NCI-H187 (cell line): ENCODE results near the gene SOX6.

Experiments used
- DNase-seq, 2 experiments: peaks; one replicate each; lab custom pipeline; 2025; lab: John Stamatoyannopoulos, UW

SOX6 gene

DNA sequence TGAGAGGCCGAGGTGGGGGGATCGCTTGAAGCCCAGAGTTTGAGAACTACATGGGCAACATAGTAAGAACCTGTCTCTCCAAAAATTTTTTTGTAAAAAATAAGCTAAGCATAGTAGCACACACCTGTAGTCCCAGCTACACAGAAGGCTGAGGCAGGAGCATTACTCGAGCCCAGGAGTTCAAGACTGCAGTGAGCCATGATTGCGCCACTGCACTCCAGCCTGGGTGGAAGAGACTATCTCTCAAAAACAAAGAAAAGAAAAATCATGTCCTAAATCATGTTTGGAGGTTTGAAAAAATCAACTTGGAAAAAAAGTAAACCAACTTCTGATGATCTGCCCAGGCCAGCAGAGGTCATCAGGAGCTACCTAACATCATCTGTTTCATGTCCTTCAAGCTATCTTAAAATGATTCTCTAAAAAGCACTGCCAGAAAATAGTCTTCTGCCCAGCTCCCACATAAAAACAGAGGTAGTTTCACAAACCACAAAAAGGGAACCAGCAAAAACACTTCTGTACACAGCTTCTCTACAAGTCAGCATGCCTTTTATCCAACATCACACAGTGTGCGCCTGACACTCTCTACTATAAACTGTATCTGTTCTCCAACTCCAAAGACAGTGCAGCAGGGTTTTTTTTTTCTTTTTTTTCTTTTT, 165.0 kb downstream of the SOX6 start:
- no peak for DNase-seq

DNA sequence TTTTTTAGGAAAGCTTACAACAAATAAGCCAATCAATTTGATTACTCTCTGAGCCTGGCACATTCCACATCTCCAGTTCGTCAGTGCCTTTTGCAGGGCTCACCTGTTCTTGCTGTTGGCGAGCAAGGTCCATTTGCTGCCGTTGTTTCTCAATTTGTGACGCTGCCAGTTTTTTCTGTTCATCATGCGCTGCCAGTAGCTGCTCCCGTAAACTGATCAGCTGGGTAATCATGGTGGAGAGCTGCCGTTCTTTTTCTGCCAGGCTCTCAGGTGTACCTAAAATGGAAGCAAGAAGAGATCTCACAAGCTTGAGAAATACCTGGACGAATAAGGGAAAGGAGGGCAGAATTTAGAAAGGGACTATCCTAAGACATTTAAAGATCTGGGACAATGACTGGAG, 169.7 kb downstream of the SOX6 start:
- no peak for DNase-seq

DNA sequence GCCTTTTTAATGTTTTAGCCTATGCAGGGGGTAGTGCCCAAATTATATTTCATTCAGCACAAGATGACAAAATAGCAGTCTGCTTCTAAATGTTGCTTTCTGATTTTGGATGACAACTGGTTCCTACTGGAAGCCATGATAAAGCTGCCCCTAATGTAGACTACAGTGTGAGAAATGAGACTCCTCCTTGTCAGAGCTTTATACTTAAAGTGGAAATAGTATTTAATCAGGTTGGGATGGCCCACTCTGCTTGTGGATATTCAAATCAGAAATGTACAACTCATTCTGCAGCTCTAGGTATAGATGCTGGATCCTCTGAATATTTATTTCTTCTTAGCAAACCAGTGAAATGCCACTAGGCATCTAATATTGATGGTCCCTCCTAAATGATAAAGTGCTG, 171.3 kb downstream of the SOX6 start:
- DNase-seq = no peak

DNA sequence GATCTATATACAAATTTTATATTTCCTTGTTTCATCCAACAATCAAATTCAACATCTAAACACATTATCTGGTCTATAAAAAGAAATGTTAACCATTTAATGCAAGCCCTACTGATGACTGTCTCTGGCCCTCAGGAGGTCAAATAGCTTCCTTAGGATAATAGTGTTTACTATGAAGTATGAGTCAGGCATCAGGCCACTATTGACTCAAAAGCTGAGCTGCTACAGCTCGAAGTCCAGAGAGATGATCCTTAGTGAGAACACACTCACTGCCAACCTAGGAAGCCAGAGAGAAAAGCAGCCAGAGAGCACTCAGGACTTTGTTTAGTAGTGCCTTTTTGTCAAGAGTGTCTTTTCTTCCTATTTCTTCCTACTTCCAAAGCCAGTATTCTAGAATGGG, 171.8 kb downstream of the SOX6 start:
- no peak for DNase-seq

DNA sequence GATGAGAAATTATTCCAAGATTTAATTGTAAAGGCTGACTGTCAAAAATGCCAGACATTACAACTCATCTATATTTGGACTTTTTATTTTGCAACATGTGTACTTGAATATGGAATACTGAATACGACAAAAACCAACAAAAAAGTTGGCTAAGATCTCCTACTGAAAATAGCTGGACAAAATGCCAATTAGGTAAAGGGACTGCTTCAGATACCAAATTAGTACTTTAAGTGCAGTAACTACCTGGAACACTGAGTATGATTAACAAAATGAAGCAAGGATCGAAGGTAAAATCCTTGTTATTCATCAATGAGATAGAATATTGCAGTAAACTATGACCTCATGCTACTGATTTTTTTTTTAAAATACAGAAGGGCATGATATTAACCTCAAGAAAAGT, 173.8 kb downstream of the SOX6 start:
- no peak for DNase-seq

DNA sequence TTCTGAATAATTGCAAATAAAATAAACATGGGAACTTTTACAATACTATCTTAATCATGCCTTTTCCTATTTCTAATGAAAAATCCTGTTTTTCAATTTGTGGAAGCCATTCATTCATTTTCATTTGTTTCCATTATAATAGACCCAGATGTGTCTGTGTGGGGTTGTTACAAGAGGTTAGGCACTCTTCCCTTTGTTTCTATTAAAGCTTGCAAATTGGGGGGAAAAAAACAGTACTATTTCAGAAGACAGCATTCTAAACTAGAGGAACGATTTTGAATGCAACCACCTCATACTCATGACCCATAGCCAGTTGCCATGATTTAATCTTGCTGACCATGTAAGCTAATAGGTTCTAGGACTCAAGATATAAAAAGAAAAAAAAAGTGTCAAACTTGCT, 175.5 kb downstream of the SOX6 start:
- no peak for DNase-seq

DNA sequence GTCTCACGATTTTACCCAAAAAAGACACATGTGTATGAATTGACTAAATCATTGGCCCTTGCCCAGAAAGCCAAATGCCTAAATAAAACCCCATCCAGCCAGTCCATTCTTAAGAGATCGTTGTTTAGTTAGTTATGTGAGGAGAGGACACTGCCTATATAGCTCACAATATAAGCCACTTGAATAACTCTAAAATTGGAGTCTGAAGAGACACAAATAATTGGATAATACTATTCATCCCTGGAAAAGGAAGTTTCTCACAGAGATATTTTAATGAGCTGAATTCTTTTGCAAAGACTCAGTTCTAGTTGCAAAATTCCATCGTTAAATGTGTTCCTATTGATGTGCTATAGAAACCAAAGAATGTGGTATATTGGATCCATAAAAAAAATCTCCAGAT, 176.7 kb downstream of the SOX6 start:
- no peak for DNase-seq

DNA sequence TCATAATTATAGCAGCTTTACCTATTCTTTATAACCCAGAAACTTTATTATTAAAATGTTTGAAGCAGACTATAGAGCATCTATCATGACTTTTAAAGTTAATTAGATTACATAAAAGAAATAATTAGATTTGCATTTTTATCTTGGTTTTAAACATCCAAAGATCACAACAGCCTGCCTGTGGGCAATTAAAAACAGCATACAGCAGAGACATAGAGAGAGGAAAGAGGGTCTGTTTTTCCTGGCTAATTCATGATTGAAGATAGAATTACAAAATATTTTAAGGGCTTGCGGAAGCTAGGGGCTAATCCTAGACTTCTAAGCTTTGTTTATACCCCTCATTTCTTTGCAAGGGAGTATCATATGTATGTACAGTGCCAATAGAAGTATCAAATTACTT, 178.1 kb downstream of the SOX6 start:
- no peak for DNase-seq

DNA sequence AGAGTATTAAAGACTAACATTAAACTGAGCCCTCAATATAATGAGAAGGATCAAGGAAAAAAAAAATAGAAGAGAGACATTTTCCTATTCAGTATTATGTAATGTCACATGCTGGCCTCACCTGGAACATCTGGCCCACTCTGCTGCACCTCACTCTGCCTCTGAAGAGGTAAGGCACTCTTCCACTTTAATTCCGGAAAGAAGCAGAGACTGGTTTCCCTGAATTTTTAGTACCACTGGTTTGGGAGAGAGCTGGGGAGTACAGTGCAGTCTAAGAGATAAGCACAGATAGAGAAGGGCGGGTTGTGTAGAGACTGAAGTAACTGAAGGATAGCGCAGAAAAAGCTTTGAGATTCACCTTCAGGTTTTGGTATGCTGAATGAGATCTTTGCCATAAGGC, 178.7 kb downstream of the SOX6 start:
- no peak for DNase-seq

DNA sequence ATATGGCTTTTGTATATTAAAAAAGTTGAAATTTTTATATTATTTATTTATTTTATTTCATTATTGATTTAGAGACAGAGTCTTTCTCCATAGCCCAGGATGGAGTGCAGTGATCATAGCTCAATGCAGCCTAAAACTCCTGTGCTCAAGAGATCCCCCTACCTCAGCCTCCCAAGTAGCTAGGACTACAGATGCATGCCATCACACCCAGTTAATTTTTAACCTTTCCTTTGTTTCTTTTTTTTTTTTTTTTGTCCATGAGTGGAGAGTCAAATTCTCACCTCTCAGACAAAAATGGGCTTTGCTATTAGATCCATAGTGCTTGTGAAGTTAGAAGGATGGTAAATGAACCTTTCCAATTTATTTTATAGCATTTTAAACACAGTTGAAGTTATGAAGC, 182.5 kb downstream of the SOX6 start:
- no peak for DNase-seq

DNA sequence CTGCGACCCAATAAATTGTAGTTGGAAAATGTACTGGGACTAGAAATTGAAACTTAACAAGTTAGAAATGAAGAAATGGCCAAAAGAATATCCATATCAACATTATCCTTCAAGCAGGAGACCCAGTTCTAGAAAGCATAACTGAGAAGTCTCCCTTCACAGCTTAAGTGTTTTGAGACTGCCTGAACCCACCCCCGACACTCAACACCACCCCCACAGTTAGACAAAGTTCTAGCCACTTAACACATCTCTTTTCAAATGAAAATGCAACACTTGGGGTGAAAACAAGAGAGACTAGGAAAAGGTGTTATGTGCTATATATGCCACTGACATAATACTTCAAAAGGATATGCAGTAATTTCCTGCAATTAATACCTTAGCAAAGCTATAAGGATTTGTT, 184.5 kb downstream of the SOX6 start:
- no peak for DNase-seq

DNA sequence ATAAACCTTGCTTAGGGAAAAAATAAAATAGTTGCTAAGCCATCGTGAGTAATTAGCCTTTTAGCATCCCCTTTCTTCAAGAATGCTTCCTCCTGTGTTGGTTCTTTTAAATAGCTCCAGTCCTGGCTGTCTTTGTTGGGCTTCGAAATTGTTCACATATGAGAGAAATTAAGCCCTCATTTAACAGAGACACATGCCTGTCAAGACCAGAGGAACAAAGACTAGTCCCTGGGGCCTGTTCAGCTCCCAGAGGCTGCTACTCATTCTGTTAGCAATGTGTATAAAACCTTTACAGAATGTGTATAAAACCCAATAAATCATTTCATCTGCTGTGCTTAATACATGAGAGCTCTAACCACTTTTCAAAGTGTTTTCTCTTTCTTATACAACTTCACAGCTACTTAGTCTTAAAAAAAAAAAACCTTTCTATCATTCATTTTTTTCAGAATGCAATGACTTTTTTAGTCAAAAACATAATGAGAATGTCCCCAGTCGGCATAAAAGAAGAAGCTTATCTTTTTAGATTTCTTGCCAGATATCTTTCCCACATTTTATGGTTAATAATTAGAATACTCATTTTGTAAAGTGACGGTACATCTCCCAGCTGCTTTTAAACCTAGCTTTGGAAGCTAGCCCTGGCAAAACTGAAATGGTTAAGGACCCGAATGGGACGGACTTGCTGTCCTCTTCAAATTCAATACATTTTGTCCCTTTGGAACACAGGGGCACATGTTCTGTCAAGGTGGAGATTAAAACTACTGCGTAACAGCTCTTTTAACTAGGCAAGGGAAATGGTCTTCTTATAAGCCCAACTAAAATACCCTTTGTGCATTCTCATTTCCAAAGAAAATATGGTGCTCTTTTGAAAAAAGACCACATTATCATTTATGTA, 186.1 kb downstream of the SOX6 start:
- DNase-seq = no peak

DNA sequence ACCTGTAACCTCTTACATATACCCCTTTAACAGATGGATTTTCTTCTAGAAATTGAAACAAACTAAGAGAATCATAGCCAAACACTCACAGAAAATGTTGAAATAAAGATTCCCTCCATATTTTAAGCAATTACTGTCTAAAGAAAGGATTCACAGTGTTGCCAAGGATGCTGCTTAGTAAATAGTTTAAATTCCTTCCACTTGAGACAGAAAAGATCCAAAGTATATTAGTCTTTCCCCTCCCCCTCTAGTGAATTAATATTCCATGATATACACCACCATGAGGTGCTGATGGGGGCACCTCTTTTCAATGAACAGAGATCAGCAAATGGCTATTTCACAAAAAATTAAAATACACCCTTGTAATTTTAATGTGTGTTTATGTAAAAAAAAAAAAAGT, 186.8 kb downstream of the SOX6 start:
- DNase-seq = no peak

DNA sequence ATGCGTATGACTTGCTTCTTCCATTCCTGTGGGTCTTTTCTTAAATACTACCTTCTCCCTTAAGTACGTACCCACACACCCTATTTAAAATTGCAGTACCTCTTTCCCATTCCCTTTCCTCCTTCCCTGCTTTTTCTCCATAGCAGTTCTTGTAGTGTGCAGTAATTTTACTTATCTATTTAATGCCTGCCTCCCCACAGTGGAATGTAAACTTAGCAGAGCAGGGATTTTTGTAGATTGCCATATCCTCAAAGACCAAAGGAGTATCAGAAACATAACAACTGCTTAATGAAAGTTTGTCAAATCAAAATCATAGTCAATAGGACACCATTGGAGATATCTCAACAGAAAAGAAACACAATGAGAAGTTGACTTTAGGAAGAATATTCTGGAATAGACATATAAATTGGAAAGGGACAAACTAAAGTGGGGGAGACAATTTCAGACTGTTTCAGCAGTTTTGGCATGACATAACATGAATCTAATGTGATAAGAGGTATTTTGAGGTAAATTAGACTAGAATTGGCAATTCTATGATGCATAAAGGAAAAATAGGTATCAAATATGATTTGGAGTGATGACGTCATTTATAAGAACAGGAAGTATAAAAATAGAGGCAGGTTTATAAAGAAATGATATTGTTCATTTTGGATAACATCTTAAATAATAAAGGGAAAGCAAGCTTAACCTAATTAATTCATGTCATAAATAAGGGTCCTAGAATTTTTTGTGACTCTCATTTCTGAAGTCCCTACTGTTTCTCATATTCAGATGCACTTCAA, 188.4 kb downstream of the SOX6 start:
- no peak for DNase-seq

DNA sequence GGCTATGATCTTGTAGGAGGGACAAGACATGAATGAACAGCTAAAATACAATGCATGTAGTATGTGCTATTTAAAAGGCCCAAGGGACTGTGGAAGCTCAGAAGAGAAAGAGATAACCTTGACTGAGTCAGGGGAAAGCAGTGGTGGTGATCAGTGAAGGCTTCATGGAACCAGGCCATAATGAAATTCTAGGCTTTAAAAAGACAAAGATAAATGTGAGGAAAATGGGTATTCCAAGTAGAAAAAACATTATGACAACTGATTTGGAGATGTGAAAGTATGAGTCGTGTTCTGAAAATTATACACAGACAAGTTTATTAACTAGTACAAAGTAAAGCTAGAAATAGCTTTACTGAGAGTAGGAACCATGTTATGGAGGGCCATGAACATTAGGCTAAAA, 189.8 kb downstream of the SOX6 start:
- DNase-seq = no peak

DNA sequence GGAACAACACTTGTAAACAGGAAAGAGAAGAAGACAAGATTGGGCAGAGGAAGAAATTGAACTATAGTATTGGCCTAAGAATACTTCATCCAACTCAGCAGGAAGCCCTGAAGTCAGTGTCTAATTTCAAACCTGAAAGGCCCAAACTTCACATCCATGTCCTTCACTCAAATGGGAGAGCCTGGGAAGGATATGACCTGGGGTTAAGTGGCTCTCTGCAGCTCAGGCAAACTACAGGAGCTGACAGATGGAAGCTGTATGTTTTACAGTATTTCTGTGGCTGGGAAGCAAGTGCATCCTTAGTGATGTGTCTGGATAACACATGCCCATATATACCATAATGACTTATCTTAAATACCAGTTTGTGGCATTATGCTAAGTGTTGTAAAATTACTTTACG, 196.2 kb downstream of the SOX6 start:
- peak; percentile 15 to 31 for DNase-seq

DNA sequence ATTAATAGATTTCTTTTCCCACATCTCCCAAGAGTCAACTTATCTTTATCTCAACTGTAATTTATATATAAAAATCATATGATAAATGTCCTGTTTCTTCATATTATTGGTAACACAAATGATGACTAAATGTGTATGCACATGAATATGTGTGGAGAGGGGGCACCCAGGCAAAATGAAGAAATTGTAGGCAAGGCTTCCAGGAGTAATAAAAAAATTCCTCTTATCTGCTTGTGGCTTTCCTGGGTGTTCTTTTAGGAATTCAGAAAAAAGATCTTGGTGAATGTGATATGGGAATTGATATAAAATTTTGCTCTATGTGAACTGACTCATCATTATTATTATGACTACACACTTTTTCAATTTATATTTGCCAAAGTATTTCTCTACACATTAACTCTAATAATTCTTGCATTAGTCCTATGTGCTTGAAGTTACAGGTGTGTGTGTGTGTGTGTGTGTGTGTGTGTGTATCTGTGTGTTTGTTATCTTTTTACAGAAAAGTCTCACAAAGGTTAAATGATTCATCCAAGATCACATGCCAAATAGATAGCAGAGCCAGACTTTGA, 197.8 kb downstream of the SOX6 start:
- no peak for DNase-seq

DNA sequence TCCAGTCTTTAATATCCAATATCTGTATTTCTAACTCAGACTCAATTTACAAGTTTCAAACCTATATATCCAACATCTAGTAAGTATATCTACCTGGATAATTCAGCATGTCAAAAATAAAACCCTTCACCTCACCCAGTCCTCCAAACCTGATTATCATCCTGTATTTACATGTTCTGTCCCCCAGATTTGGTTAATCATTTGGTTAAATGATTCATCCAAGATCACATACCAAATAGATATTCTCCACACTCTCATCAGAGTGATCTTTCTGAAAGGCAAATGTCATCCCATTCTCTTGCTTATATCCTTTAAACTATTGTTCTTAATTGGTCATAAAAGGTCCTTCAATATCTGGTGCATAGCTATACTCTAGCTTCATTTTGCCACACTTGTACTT, 199.0 kb downstream of the SOX6 start:
- no peak for DNase-seq

DNA sequence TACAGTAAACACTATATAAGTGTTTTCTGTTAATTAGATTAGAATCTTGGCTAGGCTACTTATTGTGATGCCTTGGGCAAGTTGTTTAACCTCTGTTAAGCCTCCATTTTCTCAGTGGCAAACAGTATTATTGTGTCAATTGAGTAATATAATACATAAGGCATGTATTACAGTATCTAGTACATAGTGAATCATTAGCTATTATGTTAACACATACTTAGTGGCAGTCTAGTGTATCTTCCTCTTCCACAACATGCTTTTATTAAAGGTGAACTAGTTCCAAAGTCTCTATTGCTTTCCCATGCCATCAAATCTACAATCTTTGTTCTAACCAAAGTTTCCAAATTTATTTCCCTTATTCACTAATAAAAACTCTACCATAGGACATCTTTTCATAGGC, 200.9 kb downstream of the SOX6 start:
- no peak for DNase-seq

DNA sequence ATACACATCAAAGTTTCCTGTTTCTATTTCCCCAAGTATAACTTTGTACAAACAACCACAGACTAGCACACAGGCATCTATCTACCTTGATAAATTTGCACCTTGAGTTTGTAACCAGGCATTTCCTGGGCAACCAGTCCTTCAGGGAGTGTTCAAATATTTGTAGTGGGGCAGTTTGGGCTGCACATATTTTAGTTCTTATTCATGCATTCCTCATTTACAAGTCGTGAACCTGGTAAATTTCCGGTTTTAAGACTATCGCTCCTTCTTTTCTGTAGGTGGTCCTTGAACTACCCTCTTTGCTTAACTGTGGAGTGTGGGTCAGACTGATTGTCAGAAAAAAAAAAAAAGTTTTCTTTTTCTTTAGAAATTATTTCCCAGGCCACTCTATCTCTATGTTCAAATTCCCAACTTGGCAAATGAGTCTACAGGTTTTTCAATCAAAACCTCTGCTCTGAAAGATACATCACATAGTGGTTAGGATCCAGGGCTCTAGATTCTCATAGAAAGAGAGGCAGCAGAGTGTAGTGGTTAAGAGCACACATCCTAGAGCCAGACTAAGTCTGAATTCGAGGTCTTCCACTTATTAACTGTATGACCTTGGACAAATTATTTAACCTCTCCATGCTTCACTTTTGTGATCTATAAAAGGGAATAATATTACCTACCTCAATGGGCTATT, 201.5 kb downstream of the SOX6 start:
- no peak for DNase-seq

DNA sequence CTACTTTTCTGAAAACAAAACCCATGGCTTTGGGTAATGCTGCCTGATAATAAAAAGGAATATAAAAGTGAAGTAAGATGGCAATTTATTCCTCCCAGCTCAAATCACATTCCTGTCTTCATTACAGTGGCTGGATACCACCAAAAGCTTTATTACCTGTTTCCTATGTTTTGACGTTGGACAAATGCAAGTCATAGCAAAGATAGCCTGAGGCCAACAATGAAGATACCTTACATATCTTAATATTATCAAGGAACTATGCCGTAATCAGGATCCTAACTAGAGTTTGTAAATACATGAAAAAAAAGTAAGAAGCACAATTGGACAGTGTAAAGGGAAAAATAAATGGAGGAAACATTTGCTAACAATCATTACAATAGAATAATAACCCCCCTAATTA, 202.4 kb downstream of the SOX6 start:
- no peak for DNase-seq

DNA sequence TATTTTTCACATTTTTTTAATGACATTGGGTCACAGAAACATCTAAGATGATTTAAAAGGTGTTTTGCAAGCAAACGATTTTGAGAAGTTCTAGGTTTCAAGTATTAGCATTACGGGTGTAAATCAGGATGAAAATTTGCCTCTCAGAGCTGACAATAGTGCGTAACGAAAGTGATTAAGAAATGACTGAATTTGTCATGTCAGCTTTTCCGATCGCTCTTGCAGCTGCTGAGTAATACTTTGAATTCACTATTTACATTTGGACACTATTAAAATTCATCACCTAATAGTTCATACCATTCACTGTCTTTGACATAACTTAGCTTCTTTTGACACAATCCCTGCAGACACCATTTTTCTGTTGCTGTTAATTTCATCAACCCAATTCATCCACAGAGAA, 205.2 kb downstream of the SOX6 start:
- no peak for DNase-seq
